GM12801 (cell line): ENCODE data around the gene CDX2.

ENCODE experiments used
- CTCF ChIP-seq: IDR thresholded peaks from one replicate; pipeline ENCODE4 v1.5.1; 2011; ENCODE audit warnings: control low read depth; ENCODE audit not compliant: insufficient read length; ENCODE audit errors: extremely low read depth

The CDX2 gene

GRCh38 chr13:27977476-27978300 lies 8.6 kb upstream of the CDX2 start:
- no peak for TF ChIP-seq CTCF

GRCh38 chr13:27976362-27977091 lies 7.4 kb upstream of the CDX2 start:
- no peak for TF ChIP-seq CTCF

GRCh38 chr13:27975564-27976361 lies 6.6 kb upstream of the CDX2 start:
- TF ChIP-seq CTCF = no peak

GRCh38 chr13:27973961-27974662 lies 5.0 kb upstream of the CDX2 start:
- no peak for TF ChIP-seq CTCF

GRCh38 chr13:27973291-27973690 lies 4.2 kb upstream of the CDX2 start:
- no peak for TF ChIP-seq CTCF

- TF ChIP-seq CTCF = no peak
Observed at GRCh38 chr13:27972478-27972820, 3.3 kb upstream of the CDX2 start.
